PC-3 (cell line): ENCODE data around the gene NEURL3. TPM values are rescaled to one million over a fixed set of nuclear protein-coding genes. Genes with fewer than 3 reads are reported as not detected.

ENCODE experiments used
- ATAC-seq: fragments of 200-7000 bp; cut with Tn5 transposase; 2 replicates; pipeline ENCODE4 v1.9.1; 2020; ENCODE audit warnings: mild to moderate bottlenecking, moderate library complexity
- BruUV-seq: library from RNA; stranded (reverse); fragments of 400-500 nt; replicated peaks from 2 replicates; lab custom pipeline; 2021; lab: Mats Ljungman, UMichigan
- CTCF ChIA-PET: fragments of 300-600 bp; sonication (Branson Sonifier 250); formaldehyde crosslinking; loops from one replicate; lab custom pipeline; 2022; ENCODE audit warnings: antibody characterized with exemption; lab: Charles Lee
- POLR2A ChIA-PET: fragments of 300-600 bp; sonication (Branson Sonifier 250); formaldehyde crosslinking; loops from one replicate; lab custom pipeline; 2022; ENCODE audit warnings: antibody characterized with exemption; ENCODE audit not compliant: unreplicated experiment; lab: Charles Lee
- DNase-seq: peaks from one replicate; pipeline ENCODE4 v3.0.0-alpha.2; 2015
- H2AFZ ChIP-seq: fragments of 300-600 bp; sonication (generic); 2 replicates; pipeline ENCODE4 v1.6.0; 2016; ENCODE audit warnings: antibody characterized with exemption, low read length
- H3F3A ChIP-seq: fragments of 300-600 bp; sonication (generic); one replicate; pipeline ENCODE4 v1.6.0; 2017; ENCODE audit warnings: antibody characterized with exemption, low read length, control low read depth, mild to moderate bottlenecking; ENCODE audit not compliant: unreplicated experiment
- H3K27ac ChIP-seq: fragments of 300-600 bp; sonication (generic); 2 replicates; pipeline ENCODE4 v1.5.1; 2016; ENCODE audit warnings: mild to moderate bottlenecking, low read length
- H3K27me3 ChIP-seq: fragments of 300-600 bp; sonication (generic); 2 replicates; pipeline ENCODE4 v1.6.1; 2016; ENCODE audit warnings: low read length, mixed read lengths
- H3K36me3 ChIP-seq: fragments of 300-600 bp; sonication (generic); 2 replicates; pipeline ENCODE4 v1.6.1; 2016; ENCODE audit warnings: low read depth, mixed run types, low read length, mixed read lengths
- H3K4me1 ChIP-seq: fragments of 300-600 bp; sonication (generic); 2 replicates; pipeline ENCODE4 v1.5.1; 2016; ENCODE audit warnings: low read length; ENCODE audit not compliant: insufficient read depth
- H3K4me2 ChIP-seq: fragments of 300-600 bp; sonication (generic); 2 replicates; pipeline ENCODE4 v1.6.0; 2016; ENCODE audit warnings: low read length
- H3K4me3 ChIP-seq: fragments of 300-600 bp; sonication (generic); 2 replicates; pipeline ENCODE4 v1.5.1; 2016; ENCODE audit warnings: mild to moderate bottlenecking, low read length, mixed read lengths
- H3K79me2 ChIP-seq: fragments of 300-600 bp; sonication (generic); 2 replicates; pipeline ENCODE4 v1.6.1; 2017; ENCODE audit warnings: low read length, mixed read lengths
- H3K9ac ChIP-seq: fragments of 300-600 bp; sonication (generic); 2 replicates; pipeline ENCODE4 v1.6.0; 2016; ENCODE audit warnings: mild to moderate bottlenecking, low read length
- H3K9me2 ChIP-seq: fragments of 300-600 bp; sonication (generic); replicated peaks from 2 replicates; pipeline ENCODE4 v1.6.1; 2016; ENCODE audit warnings: mixed run types, low read length, mixed read lengths
- H3K9me3 ChIP-seq: fragments of 300-600 bp; sonication (generic); 2 replicates; pipeline ENCODE4 v1.6.1; 2016; ENCODE audit warnings: low read length, mixed read lengths
- H4K20me1 ChIP-seq: fragments of 300-600 bp; sonication (generic); 2 replicates; pipeline ENCODE4 v1.6.1; 2016; ENCODE audit warnings: low read length, mixed read lengths
- CTCF ChIP-seq: fragments of 300-600 bp; sonication (generic); conservative IDR thresholded peaks from 2 replicates; pipeline ENCODE4 v1.5.1; 2017; ENCODE audit warnings: antibody characterized with exemption, low read depth, mild to moderate bottlenecking, low read length
- EZH2 ChIP-seq: fragments of 300-600 bp; sonication (generic); IDR thresholded peaks from one replicate; pipeline ENCODE4 v1.6.1; 2017; ENCODE audit warnings: antibody characterized with exemption, mild to moderate bottlenecking, low read length; ENCODE audit not compliant: unreplicated experiment
- EZH2phosphoT487 ChIP-seq: fragments of 300-600 bp; sonication (generic); IDR thresholded peaks from 2 replicates; pipeline ENCODE4 v1.6.1; 2018; ENCODE audit warnings: mild to moderate bottlenecking, antibody characterized with exemption, low read length, borderline replicate concordance
- intact Hi-C: fragments of 100-400 bp; cut with micrococcal nuclease; formaldehyde crosslinking; loops from 2 replicates; pipeline ENCODE4 v1.9.0; 2023
- total RNA-seq: library from RNA; depleted of rRNA; stranded (reverse); fragments of >200 nt; gene quantifications from 2 replicates; pipeline ENCODE4 v1.2.3, GENCODE V29; 2014

Gene NEURL3
- total RNA-seq, 1 experiment from 2014 or later: 0.18 TPM

DNA sequence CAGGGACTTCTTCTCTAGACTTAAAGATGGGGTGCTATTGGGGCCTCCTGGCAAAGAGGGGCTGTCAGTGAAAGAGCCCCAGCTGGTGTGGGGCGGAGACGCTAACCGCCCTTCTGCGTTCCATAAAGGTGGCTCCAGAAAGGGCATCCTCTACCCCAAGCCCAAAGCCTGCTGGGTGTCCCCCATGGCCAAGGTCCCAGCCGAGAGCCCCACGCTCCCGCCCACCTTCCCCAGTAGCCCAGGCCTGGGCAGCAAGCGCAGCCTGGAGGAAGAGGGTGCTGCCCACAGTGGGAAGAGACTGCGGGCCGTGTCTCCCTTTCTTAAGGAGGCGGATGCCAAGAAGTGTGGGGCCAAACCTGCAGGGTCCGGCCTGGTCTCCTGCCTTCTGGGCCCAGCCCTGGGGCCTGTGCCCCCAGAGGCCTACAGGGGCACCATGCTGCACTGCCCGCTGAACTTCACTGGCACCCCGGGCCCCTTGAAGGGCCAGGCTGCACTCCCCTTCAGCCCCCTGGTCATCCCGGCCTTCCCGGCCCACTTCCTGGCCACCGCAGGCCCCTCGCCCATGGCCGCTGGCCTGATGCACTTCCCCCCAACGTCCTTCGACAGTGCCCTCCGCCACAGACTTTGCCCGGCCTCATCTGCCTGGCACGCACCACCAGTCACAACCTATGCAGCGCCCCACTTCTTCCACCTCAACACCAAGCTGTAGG, 46.6 kb upstream of the NEURL3 start:
- H2AFZ ChIP-seq: no peak overlapping the region
- H3K79me2 ChIP-seq: no peaks in the 10 kb centered on the region
- no peak overlapping the region for H3K4me3 ChIP-seq
- ChIA-PET CTCF (no interaction called here), POLR2A (no interaction called here)
- H3K27ac ChIP-seq: no peak overlapping the region
- no peak overlapping the region for H3K4me2 ChIP-seq
- H4K20me1 ChIP-seq: no peaks in the 10 kb centered on the region
- ATAC-seq: no peak
- H3K9ac ChIP-seq: no peak overlapping the region
- intact Hi-C loops: no loop called here
- no peaks in the 10 kb centered on the region for H3K36me3 ChIP-seq
- H3K27me3 ChIP-seq: no peaks in the 10 kb centered on the region
- no peaks in the 10 kb centered on the region for H3K9me2 ChIP-seq
- H3F3A ChIP-seq: no peaks in the 10 kb centered on the region
- H3K4me1 ChIP-seq: peaks cover 23% of the 10 kb centered on the region
- no peak for DNase-seq
- no peak for TF ChIP-seq EZH2phosphoT487
- TF ChIP-seq CTCF: no peak
- no peak for TF ChIP-seq EZH2
- no TSS peak for BruUV-seq
- no peaks in the 10 kb centered on the region for H3K9me3 ChIP-seq

DNA sequence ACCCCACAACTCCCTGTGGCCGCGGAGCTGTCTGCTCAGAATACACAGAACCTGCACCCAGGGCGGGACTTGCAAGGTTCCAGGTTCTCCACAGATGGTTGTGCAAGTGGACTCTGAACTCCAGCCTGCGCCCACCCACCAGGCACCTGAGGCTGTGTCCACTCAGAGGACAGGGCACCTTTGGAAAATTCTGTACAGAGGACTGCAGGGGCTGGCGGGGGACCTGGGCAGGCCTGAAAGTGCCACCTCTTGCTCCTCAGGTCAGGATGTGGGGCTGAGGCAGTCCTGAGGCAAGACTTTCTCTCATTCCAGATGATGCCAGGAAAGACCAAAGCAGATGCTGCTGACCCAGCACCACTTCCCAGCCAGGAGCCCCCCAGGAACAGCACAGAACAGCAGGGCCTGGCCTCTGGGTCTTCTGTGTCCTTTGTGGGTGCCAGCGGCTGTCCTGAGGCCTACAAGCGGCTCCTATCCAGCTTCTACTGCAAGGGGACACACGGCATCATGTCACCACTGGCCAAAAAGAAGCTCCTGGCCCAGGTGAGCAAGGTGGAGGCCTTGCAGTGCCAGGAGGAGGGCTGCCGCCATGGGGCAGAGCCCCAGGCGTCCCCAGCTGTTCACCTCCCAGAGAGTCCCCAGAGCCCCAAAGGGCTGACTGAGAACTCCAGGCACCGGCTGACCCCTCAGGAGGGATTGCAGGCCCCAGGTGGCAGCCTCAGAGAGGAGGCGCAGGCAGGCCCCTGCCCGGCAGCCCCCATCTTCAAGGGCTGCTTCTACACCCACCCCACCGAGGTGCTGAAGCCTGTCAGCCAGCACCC, 45.8 kb upstream of the NEURL3 start:
- no TSS peak for BruUV-seq
- TF ChIP-seq EZH2phosphoT487 (no peak), CTCF (no peak), EZH2 (no peak)
- no peaks in the 10 kb centered on the region for H3K79me2 ChIP-seq
- DNase-seq (no peak), ATAC-seq (no peak)
- no peak overlapping the region for H3K4me3 ChIP-seq
- no peak overlapping the region for H2AFZ ChIP-seq
- H3K36me3 ChIP-seq: no peaks in the 10 kb centered on the region; the same call in 1 of the 2 replicates
- CTCF ChIA-PET: no interaction called here
- no peak overlapping the region for H3K4me2 ChIP-seq
- intact Hi-C loops: loop anchor here (1.0 kb wide), 1 partner anchor 29 kb away; no protein-coding TSS in a partner anchor
- H4K20me1 ChIP-seq: no peaks in the 10 kb centered on the region
- POLR2A ChIA-PET: no interaction called here
- H3F3A ChIP-seq: no peaks in the 10 kb centered on the region
- H3K9me2 ChIP-seq: no peaks in the 10 kb centered on the region
- no peak overlapping the region for H3K27ac ChIP-seq
- no peaks in the 10 kb centered on the region for H3K9me3 ChIP-seq
- peaks cover 16% of the 10 kb centered on the region for H3K4me1 ChIP-seq
- H3K27me3 ChIP-seq: no peaks in the 10 kb centered on the region
- no peak overlapping the region for H3K9ac ChIP-seq
